GM18867 (cell line): Measurements from ENCODE around the gene SOX1.

Source experiments
- ATAC-seq: cut with Tn5 transposase; IDR thresholded peaks from one replicate; pipeline ENCODE4 v1.9.1; 2021; ENCODE audit warnings: mild to moderate bottlenecking, moderate library complexity; ENCODE audit not compliant: unreplicated experiment

The SOX1 gene

GRCh38 chr13:112058519-112058873 lies 8.5 kb upstream of the SOX1 start:
- no peak for ATAC-seq

- ATAC-seq = no peak
Observed at GRCh38 chr13:112058941-112059340, 8.0 kb upstream of the SOX1 start.

GRCh38 chr13:112059457-112060281 lies 7.3 kb upstream of the SOX1 start:
- ATAC-seq = no peak

- no peak for ATAC-seq
Observed at GRCh38 chr13:112060282-112060830, 6.6 kb upstream of the SOX1 start.

- ATAC-seq = no peak
Observed at GRCh38 chr13:112060899-112061366, 6.0 kb upstream of the SOX1 start.

GRCh38 chr13:112061367-112062061 lies 5.4 kb upstream of the SOX1 start:
- no peak for ATAC-seq

GRCh38 chr13:112062072-112062567 lies 4.8 kb upstream of the SOX1 start:
- no peak for ATAC-seq

GRCh38 chr13:112062571-112063570 lies 4.1 kb upstream of the SOX1 start:
- no peak for ATAC-seq

GRCh38 chr13:112063807-112064206 lies 3.1 kb upstream of the SOX1 start:
- no peak for ATAC-seq

- ATAC-seq = no peak
Observed at GRCh38 chr13:112064222-112064621, 2.7 kb upstream of the SOX1 start.

- no peak for ATAC-seq
Observed at GRCh38 chr13:112065521-112065866, 1.5 kb upstream of the SOX1 start.

- ATAC-seq = no peak
Observed at GRCh38 chr13:112065867-112066623, 904 bp upstream of the SOX1 start.

- no peak for ATAC-seq
Observed at GRCh38 chr13:112066624-112067004, 335 bp upstream of the SOX1 start.

- no peak for ATAC-seq
Observed at GRCh38 chr13:112067871-112068539, 1.1 kb downstream of the SOX1 start.

- ATAC-seq = no peak
Observed at GRCh38 chr13:112068540-112069060, 1.7 kb downstream of the SOX1 start.

GRCh38 chr13:112069061-112069844 lies 2.3 kb downstream of the SOX1 start:
- no peak for ATAC-seq

- no peak for ATAC-seq
Observed at GRCh38 chr13:112069845-112070251, 2.9 kb downstream of the SOX1 start.

- no peak for ATAC-seq
Observed at GRCh38 chr13:112071102-112071722, 4.3 kb downstream of the SOX1 start.
